ENCODE data around the gene NABP1.

NABP1 gene

GRCh38 chr2:191713837-191714236, 35.9 kb downstream of the NABP1 start:
- no peak for DNase-seq

GRCh38 chr2:191714925-191715324, 37.0 kb downstream of the NABP1 start:
- no peak for DNase-seq

- no peak for DNase-seq
These were observed 37.5 kb downstream of the NABP1 start for GRCh38 chr2:191715471-191715870.

DNA sequence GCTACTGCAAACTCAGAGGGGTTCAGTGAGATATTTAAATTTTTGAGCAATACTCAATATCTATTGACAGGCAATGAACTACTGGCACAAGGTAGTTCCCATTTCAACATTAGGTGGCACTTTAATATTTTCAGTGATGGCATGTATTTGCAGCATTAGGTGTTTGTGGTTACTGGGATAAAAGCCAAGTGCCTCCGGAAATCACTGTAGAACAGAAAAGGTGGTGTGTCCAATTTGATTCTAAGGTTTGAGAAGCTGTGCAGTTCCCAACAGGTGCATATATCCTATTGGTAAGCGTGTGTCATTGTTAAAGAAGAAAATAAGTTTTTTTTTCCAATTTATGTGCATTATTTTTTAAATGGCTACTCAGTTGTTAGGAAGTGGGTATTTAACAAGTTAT, 41.3 kb downstream of the NABP1 start:
- DNase-seq = no peak

DNA sequence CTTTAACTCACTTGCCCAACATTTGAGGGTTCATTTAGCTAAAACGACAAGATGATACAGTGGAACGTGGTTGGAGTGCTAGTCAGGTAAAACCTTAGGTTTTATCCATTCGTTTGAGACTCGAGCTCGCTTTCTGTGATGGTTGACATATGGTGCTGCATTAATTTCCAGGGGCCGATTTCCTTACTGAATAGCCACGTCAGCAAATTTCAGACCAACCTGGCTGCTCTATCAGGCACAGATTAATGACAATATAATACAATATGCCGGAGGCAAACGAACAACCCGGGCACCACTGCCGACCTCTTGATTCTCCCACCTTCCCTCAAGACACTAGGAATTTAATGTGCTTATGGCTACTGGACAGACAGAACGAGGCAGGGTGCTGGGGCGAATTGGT, 42.0 kb downstream of the NABP1 start:
- no peak for DNase-seq

DNA sequence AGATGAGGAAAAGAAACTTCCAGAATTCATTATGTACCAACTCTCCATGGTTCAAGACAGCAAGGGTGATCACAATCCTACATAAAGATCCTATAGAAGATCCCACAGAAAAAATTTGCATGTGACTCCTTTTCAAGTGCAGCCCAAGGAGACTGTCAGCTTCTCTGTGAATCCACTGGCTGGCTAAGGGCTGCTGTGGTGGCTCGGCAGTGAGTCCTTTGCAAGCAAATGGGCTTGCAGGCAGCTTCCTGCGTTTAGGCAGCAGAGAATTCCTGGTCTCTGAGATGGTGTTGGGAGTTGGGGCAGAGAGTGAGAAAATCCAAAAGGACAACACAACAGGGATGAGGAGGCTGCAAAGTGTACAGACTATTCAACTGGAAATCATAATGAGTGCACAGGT, 43.4 kb downstream of the NABP1 start:
- DNase-seq = no peak

DNA sequence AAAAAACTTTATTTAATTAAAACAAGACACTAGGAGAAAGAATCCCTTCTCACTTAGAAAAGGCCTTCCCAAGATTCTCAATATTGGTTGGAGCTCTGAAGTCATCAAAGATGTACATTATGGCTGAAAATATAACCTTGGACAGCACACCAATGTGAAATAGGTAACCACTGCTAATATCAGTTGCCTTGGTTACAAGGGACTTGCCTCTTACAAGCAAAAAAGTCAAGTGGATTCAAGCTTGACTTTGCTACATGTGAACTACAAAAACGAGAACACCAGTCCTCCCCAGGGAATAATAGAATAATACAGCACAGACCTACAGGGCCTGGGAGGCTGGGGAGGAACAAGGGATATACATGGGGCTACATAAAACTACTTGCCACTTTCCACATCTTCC, 46.1 kb downstream of the NABP1 start:
- no peak for DNase-seq

DNA sequence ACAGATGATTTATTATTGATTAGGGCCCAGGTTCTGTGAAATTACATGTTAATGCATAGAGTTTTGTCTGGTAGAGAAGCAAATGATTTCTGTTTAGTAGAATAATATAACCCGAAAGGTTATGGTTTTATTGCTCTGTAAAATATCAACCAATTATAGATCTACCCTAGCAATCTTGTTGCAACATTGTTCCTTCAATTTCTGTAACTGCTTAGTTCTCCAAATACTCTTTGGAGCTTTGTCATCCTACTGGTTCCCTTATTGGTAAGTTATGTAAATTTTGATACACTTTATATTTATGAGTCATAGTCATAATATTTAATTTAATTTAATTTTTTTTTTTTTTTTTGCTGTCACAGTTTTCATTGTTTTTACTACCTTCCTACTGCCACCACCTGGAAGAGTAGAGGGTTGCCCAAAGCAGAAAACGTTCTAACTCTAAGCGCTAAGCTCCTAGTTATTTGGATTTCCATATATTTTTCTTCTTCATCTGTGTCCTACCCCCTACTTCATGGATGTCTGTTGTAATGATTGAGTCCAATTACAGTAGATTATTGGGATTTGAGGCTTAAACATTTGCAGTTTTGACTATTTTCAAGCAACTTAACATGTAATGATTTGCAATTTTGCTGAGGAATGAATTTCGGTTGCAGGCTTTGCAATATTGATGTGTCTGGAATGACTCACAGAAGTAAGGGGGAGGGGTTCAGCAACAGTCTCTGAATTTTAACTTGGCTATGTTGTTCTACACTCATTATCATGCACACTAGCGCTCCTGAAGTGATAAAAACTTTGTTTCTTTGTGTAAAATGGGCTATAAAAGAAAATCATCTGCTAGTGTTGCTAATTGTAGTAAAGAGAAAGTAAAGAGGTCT, 51.1 kb downstream of the NABP1 start:
- DNase-seq = no peak

DNA sequence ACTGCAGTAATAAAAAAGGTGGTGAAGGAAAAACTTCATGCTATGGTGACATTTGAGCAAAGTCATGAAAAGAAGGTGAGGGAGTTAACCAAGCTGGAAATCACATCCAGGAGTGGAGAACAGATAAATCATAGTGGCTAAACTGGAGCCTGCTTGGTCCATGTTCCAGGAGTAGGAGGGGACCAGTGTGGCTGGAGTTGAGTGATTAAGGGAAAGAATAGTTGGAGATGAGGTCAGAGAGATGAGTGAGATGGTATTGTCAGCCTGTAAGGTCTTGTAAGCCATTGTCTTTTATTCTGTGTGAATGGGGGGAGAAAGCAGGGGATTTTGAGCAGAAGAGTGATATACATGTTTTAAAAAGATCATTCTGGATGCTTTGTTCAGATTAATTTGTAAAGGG, 52.3 kb downstream of the NABP1 start:
- no peak for DNase-seq
